ES-I3 (cell line): Measurements from ENCODE around the gene BPTF.
"Not testable (repeated sequence)": the region's sequence is repeated elsewhere in the genome, so short reads cannot be mapped to it uniquely, and the experiment has no call there.

Experiments
- H3K36me3 ChIP-seq: 2 replicates; pipeline ENCODE4 v1.6.1; 2013; ENCODE audit warnings: mild to moderate bottlenecking, low read length, control low read depth, moderate library complexity; ENCODE audit not compliant: insufficient read depth
- H3K4me1 ChIP-seq: 2 replicates; pipeline ENCODE4 v1.6.1; 2013; ENCODE audit warnings: mild to moderate bottlenecking, control low read depth, low read length; ENCODE audit not compliant: insufficient read depth
- H3K9ac ChIP-seq: 2 replicates; pipeline ENCODE4 v1.6.1; 2013; ENCODE audit warnings: low read depth, mild to moderate bottlenecking, low read length, moderate library complexity
- H3K9me3 ChIP-seq: 2 replicates; pipeline ENCODE4 v1.6.1; 2013; ENCODE audit warnings: mild to moderate bottlenecking, low read length, moderate library complexity; ENCODE audit not compliant: control insufficient read depth, insufficient read depth

Gene BPTF

GRCh38 chr17:67821871-67822367 is 3.4 kb upstream of the BPTF start:
- H3K9ac ChIP-seq = no peak overlapping the region
- no peaks in the 10 kb centered on the region for H3K36me3 ChIP-seq
- no peaks in the 10 kb centered on the region for H3K4me1 ChIP-seq
- H3K9me3 ChIP-seq = no peaks in the 10 kb centered on the region

GRCh38 chr17:67825627-67826601 is 611 bp downstream of the BPTF start:
- Histone ChIP-seq H3K9ac (peak overlapping the region; percentile 85), H3K4me1 (peaks cover 13% of the 10 kb centered on the region)
- H3K9me3 ChIP-seq, H3K36me3 ChIP-seq: not testable (repeated sequence)

- H3K4me1 ChIP-seq = peaks cover 19% of the 10 kb centered on the region
- no peaks in the 10 kb centered on the region for H3K9me3 ChIP-seq
- no peaks in the 10 kb centered on the region for H3K36me3 ChIP-seq
- H3K9ac ChIP-seq = peak overlapping the region; percentile 34; the same call in 1 of the 2 replicates
Measured at GRCh38 chr17:67829331-67829730, 4.0 kb downstream of the BPTF start.

DNA sequence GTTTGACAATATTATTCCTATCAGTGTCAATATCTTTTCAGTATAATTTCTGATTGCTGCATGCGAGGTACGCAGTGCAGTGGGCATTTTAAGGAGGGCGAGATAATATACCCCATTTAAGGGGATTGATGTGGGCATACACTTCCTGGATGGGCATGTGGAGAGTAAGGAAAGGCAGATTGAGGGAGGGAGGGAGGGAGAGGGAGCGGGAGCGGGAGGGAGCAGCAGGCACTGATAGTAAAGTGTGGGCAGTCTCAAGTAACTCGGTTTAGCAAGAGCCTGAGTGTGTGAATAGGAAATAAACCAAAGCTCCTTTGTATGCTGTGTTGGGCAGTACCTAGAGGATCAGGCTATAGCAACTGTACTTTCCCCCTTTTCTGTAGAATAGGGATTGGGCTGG is 5.1 kb downstream of the BPTF start:
- no peaks in the 10 kb centered on the region for H3K9me3 ChIP-seq
- peak overlapping the region; percentile 32 for H3K9ac ChIP-seq
- peaks cover 19% of the 10 kb centered on the region for H3K4me1 ChIP-seq
- no peaks in the 10 kb centered on the region for H3K36me3 ChIP-seq

DNA sequence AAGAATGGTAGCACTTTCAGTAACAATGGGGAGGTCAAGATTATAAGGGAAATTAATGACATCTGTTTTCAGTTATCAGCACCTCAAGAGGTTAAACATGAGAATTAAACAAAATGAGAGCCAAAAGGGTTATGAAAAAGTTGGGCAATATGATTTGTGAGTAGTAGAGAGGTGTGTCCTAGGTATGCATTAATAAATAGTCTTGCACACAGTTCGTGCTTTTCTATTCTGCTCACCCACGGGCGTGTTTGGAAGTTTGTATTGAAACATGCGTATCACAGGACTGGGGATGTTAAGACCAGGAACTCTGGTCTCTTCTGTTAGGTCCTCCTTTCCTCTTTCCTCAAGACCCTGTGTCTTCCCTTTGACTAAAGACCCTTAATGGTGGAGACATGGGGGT is 6.0 kb downstream of the BPTF start:
- H3K36me3 ChIP-seq = no peaks in the 10 kb centered on the region
- H3K9me3 ChIP-seq = no peaks in the 10 kb centered on the region
- H3K9ac ChIP-seq = no peak overlapping the region
- peaks cover 19% of the 10 kb centered on the region for H3K4me1 ChIP-seq

DNA sequence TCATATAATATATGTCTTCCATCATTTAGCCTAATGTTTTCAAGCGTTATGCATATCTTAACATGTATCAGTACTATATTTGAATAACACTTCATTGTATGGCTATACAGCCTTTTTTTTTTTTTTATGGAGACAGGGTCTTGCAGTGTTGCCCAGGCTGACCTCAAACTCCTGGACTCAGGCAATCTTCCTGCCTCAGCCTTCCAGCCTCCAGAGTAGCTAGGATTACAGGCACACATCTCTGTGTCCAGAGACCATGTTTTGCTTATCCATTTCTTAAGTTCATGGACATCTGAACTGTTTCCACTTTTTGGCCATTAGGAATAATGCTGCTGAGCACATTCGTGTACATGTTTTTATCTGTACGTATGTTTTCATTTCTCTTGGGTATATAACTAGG is 7.8 kb downstream of the BPTF start:
- Histone ChIP-seq H3K9ac (no peak overlapping the region), H3K36me3 (no peaks in the 10 kb centered on the region), H3K4me1 (peaks cover 19% of the 10 kb centered on the region), H3K9me3 (no peaks in the 10 kb centered on the region)

- Histone ChIP-seq H3K9me3 (no peaks in the 10 kb centered on the region), H3K36me3 (no peaks in the 10 kb centered on the region), H3K9ac (no peak overlapping the region), H3K4me1 (peaks cover 19% of the 10 kb centered on the region)
Measured at GRCh38 chr17:67833946-67834631, 8.8 kb downstream of the BPTF start.

DNA sequence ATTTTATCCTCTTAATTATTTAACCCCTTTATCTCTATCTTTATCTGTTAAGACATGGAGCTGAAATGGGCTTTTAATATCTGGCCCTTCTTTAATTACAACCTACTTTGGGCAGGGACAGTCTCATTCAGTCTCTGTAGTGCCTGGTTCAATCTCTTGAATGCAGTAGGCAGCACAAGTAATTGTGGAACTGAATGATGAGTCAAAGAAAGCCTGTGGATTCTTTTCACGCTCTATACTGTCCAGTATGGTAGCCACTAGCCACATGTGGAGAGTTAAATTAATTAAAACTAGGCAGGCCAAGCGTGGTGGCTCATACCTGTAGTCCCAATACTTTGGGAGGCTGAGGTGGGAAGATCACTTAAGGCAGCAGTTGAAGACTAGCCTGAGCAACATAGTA is 9.3 kb downstream of the BPTF start:
- no peaks in the 10 kb centered on the region for H3K36me3 ChIP-seq
- no peaks in the 10 kb centered on the region for H3K9me3 ChIP-seq
- peaks cover 16% of the 10 kb centered on the region for H3K4me1 ChIP-seq
- no peak overlapping the region for H3K9ac ChIP-seq

- peaks cover 1% of the 10 kb centered on the region; the same call in 1 of the 2 replicates for H3K4me1 ChIP-seq
Measured at GRCh38 chr17:67836205-67836987, 11.1 kb downstream of the BPTF start.

DNA sequence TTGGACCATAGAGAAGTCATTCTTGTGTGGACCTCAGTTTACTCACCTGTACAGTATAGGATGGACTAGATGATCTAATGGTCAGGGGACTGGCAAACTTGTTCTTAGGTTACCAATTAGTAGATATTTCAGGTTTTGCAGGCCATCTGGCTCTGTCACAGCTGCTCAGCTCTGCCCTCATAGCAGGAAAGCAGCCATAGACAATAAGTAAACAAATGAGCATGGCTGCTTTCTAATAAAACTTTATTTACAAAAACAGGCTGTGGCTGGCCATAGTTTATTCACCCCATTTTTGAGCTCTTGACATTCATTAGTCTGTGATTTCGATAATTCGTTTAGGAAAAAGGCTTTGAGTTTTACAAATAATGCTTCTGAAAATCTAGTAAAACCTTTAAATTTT is 12.7 kb downstream of the BPTF start:
- Histone ChIP-seq H3K36me3 (no peaks in the 10 kb centered on the region), H3K9me3 (no peaks in the 10 kb centered on the region), H3K9ac (no peak overlapping the region), H3K4me1 (no peaks in the 10 kb centered on the region; the same call in 1 of the 2 replicates)

More at GRCh38 chr17:67836205-67836987, 11.1 kb downstream of the BPTF start:
- H3K36me3 ChIP-seq = no peaks in the 10 kb centered on the region
- H3K9me3 ChIP-seq = no peaks in the 10 kb centered on the region
- H3K9ac ChIP-seq = no peak overlapping the region

- Histone ChIP-seq H3K9me3 (no peaks in the 10 kb centered on the region), H3K9ac (no peak overlapping the region), H3K36me3 (no peaks in the 10 kb centered on the region), H3K4me1 (no peaks in the 10 kb centered on the region; the same call in 1 of the 2 replicates)
Measured at GRCh38 chr17:67838538-67838937, 13.2 kb downstream of the BPTF start.

- no peaks in the 10 kb centered on the region for H3K36me3 ChIP-seq
- H3K9me3 ChIP-seq = no peaks in the 10 kb centered on the region
- H3K4me1 ChIP-seq = no peaks in the 10 kb centered on the region
- H3K9ac ChIP-seq = no peak overlapping the region
Measured at GRCh38 chr17:67841992-67842391, 16.7 kb downstream of the BPTF start.

- Histone ChIP-seq H3K9ac (no peak overlapping the region), H3K4me1 (no peaks in the 10 kb centered on the region), H3K36me3 (no peaks in the 10 kb centered on the region), H3K9me3 (no peaks in the 10 kb centered on the region)
Measured at GRCh38 chr17:67842648-67843047, 17.3 kb downstream of the BPTF start.

DNA sequence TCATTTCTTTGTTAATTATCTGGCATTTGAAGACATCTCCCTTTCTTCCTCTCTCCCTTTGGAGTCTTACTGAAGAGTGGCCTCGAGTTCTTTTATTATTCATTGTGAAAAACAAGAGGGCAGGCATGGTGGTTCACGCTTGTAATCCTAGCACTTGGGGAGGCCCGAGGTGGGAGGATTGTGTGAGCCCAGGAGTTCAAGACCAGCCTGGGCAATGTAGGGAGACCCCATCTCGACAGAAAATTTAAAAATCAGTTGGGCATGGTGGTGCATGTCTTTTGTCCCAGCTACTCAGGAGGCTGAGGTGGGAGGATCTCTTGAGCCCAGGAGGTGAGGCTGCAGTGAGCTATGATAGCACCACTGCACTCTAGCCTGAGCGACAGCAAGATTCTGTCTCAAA is 20.1 kb downstream of the BPTF start:
- no peaks in the 10 kb centered on the region for H3K4me1 ChIP-seq
- H3K36me3 ChIP-seq = no peaks in the 10 kb centered on the region
- H3K9me3 ChIP-seq = no peaks in the 10 kb centered on the region
- no peak overlapping the region for H3K9ac ChIP-seq
